ENCODE measurements around the gene CLK3. TPM values are rescaled to one million over a fixed set of nuclear protein-coding genes. Genes with fewer than 3 reads are reported as not detected.
A peak's percentile ranks its signal among the peaks of the same experiment; 100 is the strongest.

Gene CLK3
- total RNA-seq, 4 donors from 2014 or later: 93.1 to 244 (median 115) TPM

- H3K36me3 ChIP-seq: peaks cover 92% of the 10 kb centered on the region
- no peak for DNase-seq (ENCODE audit: low spot score in 2 of 2)
- H3K4me3 ChIP-seq: no peak overlapping the region
- no peaks in the 10 kb centered on the region for H3K4me1 ChIP-seq
- H3K27ac ChIP-seq: no peak overlapping the region
- TF ChIP-seq CTCF (IDR thresholded peaks at IDR 0.05) (no peak), POLR2AphosphoS5 (IDR thresholded peaks at IDR 0.05) (no peak), POLR2A (IDR thresholded peaks at IDR 0.05) (no peak), EP300 (IDR thresholded peaks at IDR 0.05) (no peak)
- no peaks in the 10 kb centered on the region for H3K9me3 ChIP-seq
- no peaks in the 10 kb centered on the region for H3K27me3 ChIP-seq
- WGBS: 75% methylated on average over 2 of the region's 2 CpGs
Observed at GRCh38 chr15:74633781-74634180, 18.1 kb downstream of the CLK3 start.

- Histone ChIP-seq H3K27ac (no peak overlapping the region), H3K4me3 (no peak overlapping the region), H3K27me3 (no peaks in the 10 kb centered on the region), H3K4me1 (no peaks in the 10 kb centered on the region), H3K36me3 (peaks cover 91% of the 10 kb centered on the region), H3K9me3 (no peaks in the 10 kb centered on the region)
- TF ChIP-seq POLR2AphosphoS5 (IDR thresholded peaks at IDR 0.05) (no peak), CTCF (IDR thresholded peaks at IDR 0.05) (peak; percentile 83)
- DNase-seq (ENCODE audit: low spot score in 2 of 2): no peak
- WGBS: 17% methylated on average over 5 of the region's 5 CpGs
Observed at GRCh38 chr15:74635228-74635627, 19.6 kb downstream of the CLK3 start.

GRCh38 chr15:74636984-74637383 lies 21.3 kb downstream of the CLK3 start:
- Histone ChIP-seq H3K9me3 (no peaks in the 10 kb centered on the region), H3K27ac (no peak overlapping the region), H3K4me3 (no peak overlapping the region), H3K27me3 (no peaks in the 10 kb centered on the region), H3K4me1 (peaks cover 10% of the 10 kb centered on the region), H3K36me3 (peaks cover 78% of the 10 kb centered on the region)
- WGBS: 69% methylated on average over 1 of the region's 1 CpG
- DNase-seq (ENCODE audit: low spot score in 2 of 2): no peak
- TF ChIP-seq POLR2A (IDR thresholded peaks at IDR 0.05) (no peak), EP300 (IDR thresholded peaks at IDR 0.05) (no peak), POLR2AphosphoS5 (IDR thresholded peaks at IDR 0.05) (no peak), CTCF (IDR thresholded peaks at IDR 0.05) (no peak)

GRCh38 chr15:74641151-74641550 lies 25.5 kb downstream of the CLK3 start:
- TF ChIP-seq CTCF (IDR thresholded peaks at IDR 0.05) (no peak), POLR2AphosphoS5 (IDR thresholded peaks at IDR 0.05) (no peak), EP300 (IDR thresholded peaks at IDR 0.05) (no peak), POLR2A (IDR thresholded peaks at IDR 0.05) (no peak)
- Histone ChIP-seq H3K4me3 (no peak overlapping the region), H3K9me3 (no peaks in the 10 kb centered on the region), H3K4me1 (peaks cover 32% of the 10 kb centered on the region), H3K27ac (no peak overlapping the region), H3K27me3 (no peaks in the 10 kb centered on the region), H3K36me3 (peaks cover 38% of the 10 kb centered on the region)
- DNase-seq (ENCODE audit: low spot score in 2 of 2): no peak
- WGBS: 67% methylated on average over 1 of the region's 1 CpG

GRCh38 chr15:74642348-74642733 lies 26.7 kb downstream of the CLK3 start:
- WGBS: 58% methylated on average over 4 of the region's 4 CpGs
- peaks cover 26% of the 10 kb centered on the region for H3K36me3 ChIP-seq
- TF ChIP-seq POLR2A (IDR thresholded peaks at IDR 0.05): no peak
- no peak for TF ChIP-seq CTCF (IDR thresholded peaks at IDR 0.05)
- H3K27ac ChIP-seq: peak overlapping the region; percentile 71
- DNase-seq (ENCODE audit: low spot score in 2 of 2): peak in 1 of 2 donors; percentile 32
- peaks cover 35% of the 10 kb centered on the region for H3K4me1 ChIP-seq
- H3K4me3 ChIP-seq: peak overlapping the region; percentile 22
- no peaks in the 10 kb centered on the region for H3K9me3 ChIP-seq
- H3K27me3 ChIP-seq: no peaks in the 10 kb centered on the region
